Upper lobe of left lung (tissue), 6 donors: ENCODE measurements around the gene RALGAPA2. TPM values are rescaled to one million over a fixed set of nuclear protein-coding genes. Genes with fewer than 3 reads are reported as not detected.

Experiments used
- ATAC-seq, 2 donors: fragments of 200-7000 bp; cut with Tn5 transposase; one replicate each; pipeline ENCODE4 v1.9.1; 2022; ENCODE audit warnings: mild to moderate bottlenecking in 2 of 2, moderate library complexity in 2 of 2; ENCODE audit not compliant: low FRiP score in 2 of 2
- DNase-seq, 2 donors: peaks; one replicate each; pipeline ENCODE4 v3.0.0-alpha.2; 2019 to 2020
- H3K27ac ChIP-seq, 4 donors: fragments of 200-600 bp; sonication (generic); one replicate each; pipeline ENCODE4 v1.5.1; 2016 to 2019
- H3K27me3 ChIP-seq, 4 donors: fragments of 200-600 bp; sonication (generic); one replicate each; pipeline ENCODE4 v1.5.1; 2017 to 2019
- H3K36me3 ChIP-seq, 4 donors: fragments of 200-600 bp; sonication (generic); one replicate each; pipeline ENCODE4 v1.5.1; 2016 to 2019
- H3K4me1 ChIP-seq, 4 donors: fragments of 200-600 bp; sonication (generic); one replicate each; pipeline ENCODE4 v1.5.1; 2018 to 2019
- H3K4me3 ChIP-seq, 4 donors: fragments of 200-600 bp; sonication (generic); one replicate each; pipeline ENCODE4 v1.5.1; 2017 to 2019; ENCODE audit warnings: mild to moderate bottlenecking in 2 of 4, moderate library complexity in 1 of 4
- H3K9me3 ChIP-seq, 4 donors: fragments of 200-600 bp; sonication (generic); one replicate each; pipeline ENCODE4 v1.5.1; 2018 to 2019
- CTCF ChIP-seq, 6 experiments: fragments of 450-650 bp in 4 of 6; fragments of 200-600 bp in 2 of 6; sonication (generic) in 2 of 6; IDR thresholded peaks; one replicate each; pipeline ENCODE4 v1.5.1; 2016 to 2019; ENCODE audit warnings: antibody characterized with exemption in 6 of 6
- EP300 ChIP-seq, 4 donors: sonication (generic); formaldehyde crosslinking; IDR thresholded peaks; one replicate each; pipeline ENCODE4 v1.5.1; 2017; ENCODE audit warnings: antibody characterized with exemption in 4 of 4, control low read depth in 2 of 4
- POLR2A ChIP-seq, 4 donors: fragments of 450-650 bp; IDR thresholded peaks; one replicate each; pipeline ENCODE4 v1.5.1; 2016 to 2017; ENCODE audit warnings: antibody characterized with exemption in 4 of 4, mild to moderate bottlenecking in 2 of 4
- POLR2AphosphoS5 ChIP-seq, 2 donors: sonication (generic); formaldehyde crosslinking; IDR thresholded peaks; one replicate each; pipeline ENCODE4 v1.5.1; 2017; ENCODE audit warnings: antibody characterized with exemption in 2 of 2
- WGBS, 2 donors: methylation state at CpG; one replicate each; pipeline ENCODE4 v1.1.5; 2017 to 2018; 5-methylcytosine and 5-hydroxymethylcytosine counted together
- total RNA-seq, 6 donors: library from RNA; depleted of rRNA in 4 of 6; stranded (reverse); fragments of >200 nt in 4 of 6; gene quantifications; one replicate each; pipeline versions ENCODE4 v1.1.0 to v1.2.1, GENCODE V29; 2016 to 2021
- donor health status: DM: no; HTN: no; CAD: no; lungs with moderate emphysema.
- donor health status: DM: no; HTN: yes; CAD: no; lungs with severe emphysema.

RALGAPA2 gene
- total RNA-seq, 6 donors from 2014 or later: 50.8 to 95.3 (median 65.3) TPM

DNA sequence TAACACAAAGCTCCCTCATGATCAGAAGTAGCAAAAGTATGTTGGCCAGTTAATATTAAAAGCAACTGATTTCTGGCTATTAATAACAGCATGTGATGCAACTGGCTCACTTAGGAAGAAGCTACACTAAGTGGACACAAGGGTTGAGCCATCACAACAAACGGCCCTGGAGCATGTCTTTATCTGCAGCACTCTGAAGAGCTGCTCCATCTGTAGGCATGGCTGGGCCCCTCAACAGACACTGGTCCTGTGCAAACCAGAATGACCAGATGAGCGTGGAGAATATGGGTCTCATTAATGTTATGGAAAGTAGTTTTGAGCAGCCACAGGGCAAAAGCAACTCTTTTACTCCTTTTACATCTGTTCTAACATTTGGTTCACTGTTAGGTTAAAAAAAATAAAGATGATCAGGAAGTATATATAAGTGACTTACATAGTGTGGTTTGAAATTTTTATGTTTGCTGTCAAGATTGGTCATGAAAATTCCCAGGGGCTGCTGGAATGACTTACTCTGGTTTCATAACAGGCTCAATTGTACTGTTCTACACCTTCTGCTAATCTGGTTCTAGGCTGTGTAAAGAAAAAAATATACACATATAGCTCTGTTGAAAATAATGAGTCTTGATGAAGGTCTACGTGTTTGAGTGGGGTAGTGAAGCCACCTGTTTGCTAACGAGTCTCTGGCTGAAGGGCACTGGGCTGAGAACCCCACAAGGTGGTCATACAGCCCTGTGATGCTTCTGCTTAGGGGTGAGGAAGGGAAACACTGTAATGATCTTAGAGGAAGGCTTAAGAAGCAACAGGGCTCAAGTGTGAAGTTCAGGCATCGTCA lies 286.4 kb downstream of the RALGAPA2 start:
- ATAC-seq (no peak), DNase-seq (no peak)
- Histone ChIP-seq H3K36me3 (peaks cover 0 to 31% (median 7%) of the 10 kb centered on the region in 4 donors), H3K27me3 (no peaks in the 10 kb centered on the region), H3K4me3 (no peak overlapping the region), H3K27ac (no peak overlapping the region), H3K4me1 (no peaks in the 10 kb centered on the region), H3K9me3 (no peaks in the 10 kb centered on the region)
- TF ChIP-seq EP300 (IDR thresholded peaks at IDR 0.05) (no peak), POLR2AphosphoS5 (IDR thresholded peaks at IDR 0.05) (no peak), POLR2A (IDR thresholded peaks at IDR 0.05) (no peak), CTCF (IDR thresholded peaks at IDR 0.05) (no peak)
- 81 to 82% methylated on average over 5 of the region's 5 CpGs for WGBS, 2 donors

DNA sequence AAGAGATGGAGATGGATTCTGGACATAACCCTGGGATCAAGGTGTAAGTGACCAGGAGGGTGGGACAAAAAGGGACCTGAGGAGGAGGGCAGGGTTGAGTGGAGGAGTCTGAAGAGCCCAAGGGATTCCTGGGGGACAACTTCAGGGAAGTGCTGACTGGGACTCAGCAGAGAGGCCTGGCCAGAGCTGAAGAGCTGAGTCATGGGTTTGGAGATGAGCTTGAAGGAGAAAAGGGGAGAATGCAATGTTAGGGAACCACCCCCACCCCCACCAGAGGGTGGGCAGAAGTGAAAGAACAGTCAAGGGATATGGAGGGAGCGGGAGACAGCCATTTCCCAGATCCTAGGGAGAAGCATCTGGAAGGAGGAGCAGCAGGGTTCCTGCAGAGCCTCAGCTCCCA lies 289.3 kb downstream of the RALGAPA2 start:
- H3K4me1 ChIP-seq: no peaks in the 10 kb centered on the region
- TF ChIP-seq POLR2AphosphoS5 (IDR thresholded peaks at IDR 0.05): no peak
- TF ChIP-seq CTCF (IDR thresholded peaks at IDR 0.05): no peak
- no peak for TF ChIP-seq POLR2A (IDR thresholded peaks at IDR 0.05)
- no peak for TF ChIP-seq EP300 (IDR thresholded peaks at IDR 0.05)

DNA sequence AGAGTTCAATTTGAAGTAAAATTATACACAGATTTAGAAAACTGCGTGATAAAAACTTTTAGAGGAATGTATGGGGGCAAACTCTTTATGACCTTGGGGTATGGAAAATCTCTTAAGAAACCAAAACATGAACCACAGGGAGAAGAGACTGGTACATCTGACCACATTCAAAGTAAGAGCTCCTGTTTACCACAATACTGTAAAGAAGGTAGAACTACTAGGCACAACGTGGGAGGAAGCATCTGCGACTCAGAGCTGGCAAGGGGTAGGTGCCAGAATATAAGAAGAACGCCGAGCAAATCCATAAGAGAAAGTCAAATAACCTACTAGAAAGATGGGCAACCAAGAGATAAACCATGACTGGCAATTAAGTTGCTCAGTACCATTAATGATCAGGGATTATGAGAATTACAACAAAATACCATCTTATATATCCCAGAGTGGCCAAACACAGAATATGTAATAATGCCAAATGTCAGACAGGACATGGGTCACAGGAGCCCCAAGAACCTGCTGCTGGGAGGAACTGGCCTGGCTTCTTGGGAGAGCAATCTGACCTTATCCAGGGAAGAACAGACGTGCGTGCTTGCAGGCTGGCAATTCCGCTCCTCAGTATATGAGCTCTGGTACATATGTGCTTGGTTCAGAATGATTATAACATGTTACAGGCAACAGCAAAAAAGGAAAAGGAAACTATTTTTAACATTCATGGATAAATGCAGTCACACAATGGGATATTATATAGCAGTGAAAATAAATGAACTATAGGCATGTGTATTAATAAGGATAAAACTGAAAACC lies 294.4 kb downstream of the RALGAPA2 start:
- Histone ChIP-seq H3K27ac (no peak overlapping the region), H3K36me3 (peaks cover 0 to 45% (median 4%) of the 10 kb centered on the region in 4 donors), H3K9me3 (no peaks in the 10 kb centered on the region), H3K4me3 (no peak overlapping the region), H3K27me3 (no peaks in the 10 kb centered on the region), H3K4me1 (no peaks in the 10 kb centered on the region)
- DNase-seq (no peak), ATAC-seq (no peak)
- no peak for TF ChIP-seq CTCF (IDR thresholded peaks at IDR 0.05)
- no peak for TF ChIP-seq POLR2AphosphoS5 (IDR thresholded peaks at IDR 0.05)
- no peak for TF ChIP-seq POLR2A (IDR thresholded peaks at IDR 0.05)
- TF ChIP-seq EP300 (IDR thresholded peaks at IDR 0.05): no peak
- 93% methylated on average over 8 of the region's 8 CpGs for WGBS, 2 donors

More for the DNA sequence above, 289.3 kb downstream of the RALGAPA2 start:
- ATAC-seq: no peak
- H3K4me3 ChIP-seq: no peak overlapping the region
- no peak for DNase-seq
- no peaks in the 10 kb centered on the region for H3K27me3 ChIP-seq
- no peak overlapping the region for H3K27ac ChIP-seq
- 82 to 100% methylated on average over 1 of the region's 1 CpG for WGBS, 2 donors
- peaks cover 0 to 38% (median 6%) of the 10 kb centered on the region in 4 donors for H3K36me3 ChIP-seq
- H3K9me3 ChIP-seq: no peaks in the 10 kb centered on the region

GRCh38 chr20:20415321-20415720 lies 297.1 kb downstream of the RALGAPA2 start:
- H3K9me3 ChIP-seq: no peaks in the 10 kb centered on the region
- TF ChIP-seq POLR2AphosphoS5 (IDR thresholded peaks at IDR 0.05) (no peak), POLR2A (IDR thresholded peaks at IDR 0.05) (no peak), EP300 (IDR thresholded peaks at IDR 0.05) (no peak), CTCF (IDR thresholded peaks at IDR 0.05) (no peak)
- no peaks in the 10 kb centered on the region for H3K4me1 ChIP-seq
- no peak overlapping the region for H3K27ac ChIP-seq
- ATAC-seq: no peak
- WGBS, 2 donors: 96 to 100% methylated on average over 1 of the region's 1 CpG
- no peak for DNase-seq
- H3K4me3 ChIP-seq: no peak overlapping the region
- H3K36me3 ChIP-seq: peaks cover 0 to 24% (median 2%) of the 10 kb centered on the region in 4 donors
- H3K27me3 ChIP-seq: no peaks in the 10 kb centered on the region
